Activated CD4-positive, alpha-beta T cell treated with anti-CD3 and anti-CD28 coated beads, Interleukin-2, Interleukin-6, amounts not matched to agents 100 ng/mL and 50 ng/mL, durations not matched to agents 16 hours and 8 hours (primary cell): ENCODE results near the gene ARHGAP11A.

Experiments used
- DNase-seq: peaks from one replicate; pipeline ENCODE4 v3.0.0-alpha.2; 2020

The ARHGAP11A gene

DNA sequence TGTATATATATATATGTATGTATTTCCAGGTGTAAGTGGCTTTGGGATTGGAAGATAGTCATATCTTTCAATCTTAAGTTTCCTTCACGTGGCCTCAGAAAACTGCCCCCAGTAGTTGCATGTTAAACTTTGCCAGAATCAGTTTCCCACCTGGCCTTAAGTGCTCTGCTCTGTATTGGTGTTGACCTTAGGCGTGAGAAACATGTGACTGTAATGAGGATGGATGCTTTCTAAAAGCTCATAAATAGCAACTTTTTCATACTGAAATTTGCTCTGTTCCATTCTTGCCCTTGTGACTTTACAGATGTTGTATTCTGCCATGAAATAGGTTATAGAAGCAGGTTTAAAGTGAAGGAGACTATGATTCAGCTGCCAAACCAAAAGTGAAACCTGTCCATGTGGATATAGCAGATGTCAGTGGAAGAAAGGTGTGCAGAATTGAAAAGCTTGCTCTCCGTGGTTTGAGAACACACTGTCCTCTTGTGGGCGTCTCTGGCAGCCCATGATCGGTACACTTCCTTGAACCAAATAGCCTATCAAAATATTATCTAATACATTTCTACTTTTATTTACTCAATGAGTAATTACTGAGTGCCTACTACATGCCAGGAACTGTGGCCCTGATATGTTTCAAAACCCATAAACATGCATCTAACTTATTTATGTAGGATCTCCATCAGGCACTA lies 42.0 kb downstream of the ARHGAP11A start:
- peak; percentile 20 for DNase-seq

DNA sequence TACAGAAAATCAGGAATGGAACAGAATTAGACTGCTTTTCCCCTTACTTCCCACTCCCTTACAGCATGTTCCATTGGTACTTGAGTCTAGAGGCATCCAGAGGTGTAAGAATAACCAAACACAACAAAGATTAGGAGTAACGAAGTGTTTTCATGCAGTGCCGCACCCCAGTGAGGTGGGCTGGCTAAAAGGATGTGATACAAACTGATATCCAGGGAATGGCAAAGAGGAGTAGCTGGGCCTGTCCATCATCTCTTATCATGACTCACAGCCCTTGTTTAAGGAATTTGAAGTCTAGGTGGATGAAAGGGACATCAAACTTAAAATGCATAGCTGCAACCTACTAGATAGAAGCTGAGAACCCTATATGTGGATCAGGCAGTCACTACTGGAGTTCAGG lies 42.6 kb downstream of the ARHGAP11A start:
- DNase-seq, result no peak

DNA sequence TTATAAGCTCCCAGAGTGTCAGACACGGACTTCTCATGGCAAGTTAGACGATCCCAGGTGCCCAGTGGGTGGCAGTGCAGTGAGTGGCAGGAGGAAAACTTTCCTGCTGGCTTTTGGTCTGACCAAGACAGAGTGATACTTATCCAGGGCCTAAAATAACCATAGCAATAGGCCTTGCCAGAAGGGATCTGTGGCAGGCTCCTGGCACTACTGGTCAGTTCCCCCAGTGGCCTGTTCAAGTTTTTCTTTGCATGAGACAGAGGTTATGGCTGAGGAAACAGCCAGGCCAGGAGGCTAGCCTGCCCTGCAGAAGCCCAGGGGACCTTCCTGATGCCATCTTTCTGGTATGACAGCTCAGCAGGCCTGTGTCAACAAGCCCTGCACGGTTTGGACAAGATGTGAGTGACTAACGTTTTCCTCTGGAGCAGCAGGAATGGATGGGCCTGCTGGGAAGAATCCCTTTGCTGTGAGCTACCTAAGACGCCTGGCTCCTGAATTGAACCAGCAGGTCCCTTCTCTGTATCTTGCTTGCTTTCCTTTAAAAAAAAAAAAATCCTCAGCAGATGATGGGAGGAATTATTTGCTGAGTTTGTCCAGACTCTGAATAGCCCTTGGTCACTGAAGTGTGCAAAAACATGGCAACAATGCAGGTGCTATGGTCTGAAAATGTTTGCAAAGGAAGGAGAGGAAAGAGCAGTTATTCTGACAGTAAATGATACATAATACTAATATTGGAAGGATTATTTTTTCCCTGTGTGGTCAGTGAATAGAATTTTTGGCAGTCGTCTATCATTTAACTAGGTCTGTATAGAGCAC lies 44.2 kb downstream of the ARHGAP11A start:
- DNase-seq, result no peak

DNA sequence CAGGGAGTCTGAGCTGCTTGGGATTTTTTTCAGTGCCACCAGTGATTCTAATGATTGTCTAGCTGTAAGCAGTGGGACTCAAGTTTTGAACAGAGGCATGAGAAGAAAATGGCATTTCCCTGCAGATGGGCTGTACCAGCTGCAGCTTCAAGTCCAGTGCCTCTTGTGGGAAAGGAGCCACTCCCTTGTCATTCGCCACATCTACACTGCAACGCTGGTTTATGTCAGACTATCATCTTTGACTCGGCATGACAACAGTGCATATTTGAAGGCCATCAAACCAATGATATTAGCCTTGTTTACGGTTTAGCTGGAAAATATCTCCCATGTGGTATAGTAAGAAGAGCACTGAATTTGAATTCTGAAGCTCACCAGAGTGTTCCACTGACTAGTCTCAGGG lies 48.4 kb downstream of the ARHGAP11A start:
- no peak for DNase-seq

DNA sequence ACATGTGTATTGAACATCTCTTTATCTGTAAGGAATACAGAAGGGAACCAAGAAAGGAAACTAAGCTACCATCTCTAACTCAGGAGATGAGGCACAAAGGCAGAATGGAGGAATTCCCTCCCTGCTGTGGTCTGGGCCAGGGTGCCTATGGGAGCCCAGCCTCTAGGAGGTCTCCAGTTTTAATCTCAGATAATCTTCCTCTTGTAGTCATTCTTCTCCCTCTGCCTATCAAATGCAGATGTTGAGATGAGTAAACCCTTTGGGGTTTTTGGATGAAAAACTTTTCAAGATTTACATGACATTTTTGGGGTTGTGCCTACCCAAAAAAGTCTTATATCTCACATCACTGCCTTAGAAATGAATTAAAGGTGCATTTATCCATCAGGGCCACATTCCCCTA lies 49.5 kb downstream of the ARHGAP11A start:
- DNase-seq, result no peak

DNA sequence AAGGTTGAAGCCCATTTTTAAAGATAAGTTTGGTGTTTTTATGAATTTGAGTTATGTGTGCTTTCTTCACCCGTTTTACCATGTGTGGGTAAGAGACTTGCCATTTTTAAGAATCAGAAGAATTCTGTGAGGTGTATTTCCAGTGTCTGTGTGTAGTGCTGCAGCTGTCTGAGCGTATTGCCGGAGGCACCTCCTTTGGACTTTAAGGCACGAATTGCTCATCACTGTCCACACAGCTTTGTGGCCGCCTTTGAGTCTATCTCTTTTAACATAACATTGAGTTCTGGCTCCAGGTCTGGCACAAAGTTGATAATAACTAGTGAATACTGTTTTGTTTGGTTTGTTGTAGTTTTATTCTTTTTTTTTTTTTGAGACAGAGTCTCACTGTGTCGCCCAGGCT lies 52.0 kb downstream of the ARHGAP11A start:
- no peak for DNase-seq

DNA sequence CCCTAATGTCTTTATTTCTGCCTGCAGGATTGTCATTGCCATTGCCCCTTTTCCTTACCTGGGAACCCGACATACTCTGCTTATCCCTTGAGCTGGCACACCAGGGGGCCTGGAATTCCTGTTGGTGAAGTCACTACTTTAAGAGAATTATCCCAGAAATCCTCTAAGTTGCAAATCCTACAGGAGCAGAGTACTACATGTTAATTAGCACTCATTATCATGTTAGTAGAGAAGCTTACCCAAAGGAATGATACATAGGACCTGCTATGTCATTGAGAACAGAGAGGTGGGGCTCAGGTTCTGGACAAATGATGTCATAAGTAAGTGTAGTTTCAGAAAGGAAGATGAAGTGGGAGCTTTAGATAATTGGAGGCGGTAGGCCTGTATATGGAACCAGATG lies 53.6 kb downstream of the ARHGAP11A start:
- DNase-seq, result no peak

DNA sequence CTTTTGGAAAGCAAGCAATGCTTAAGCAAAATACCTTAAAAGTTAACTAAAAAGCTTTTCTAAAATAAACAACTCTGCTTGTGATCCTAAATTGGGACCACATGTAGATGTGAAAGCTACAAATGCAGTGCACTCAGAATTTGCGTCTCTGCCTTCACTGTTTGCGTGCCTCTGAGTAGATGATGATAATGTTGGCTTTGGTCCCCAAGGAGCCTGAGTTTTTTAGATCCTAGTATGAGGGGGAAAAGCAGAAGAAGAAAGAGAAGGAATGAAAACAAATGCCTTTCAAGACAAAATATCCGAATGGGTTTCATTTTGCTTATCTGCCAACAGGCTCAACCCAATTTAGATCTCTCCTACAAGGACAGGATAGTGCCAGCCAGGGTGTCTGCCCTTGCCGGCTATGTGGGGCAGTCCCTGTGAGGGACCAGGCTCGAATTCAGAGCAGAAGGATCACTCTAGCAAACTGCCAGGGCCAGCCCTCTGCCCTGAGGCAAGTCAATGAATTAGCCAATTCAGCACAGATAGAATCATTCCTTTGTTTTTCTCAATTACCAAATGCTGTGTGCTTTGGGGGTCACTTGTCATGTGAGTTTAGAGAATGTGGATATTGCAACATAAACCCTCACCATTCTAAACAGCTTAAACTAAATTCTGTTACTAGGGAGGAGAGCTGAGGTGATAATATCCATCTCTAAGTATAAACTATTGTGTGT lies 54.8 kb downstream of the ARHGAP11A start:
- DNase-seq, result no peak

DNA sequence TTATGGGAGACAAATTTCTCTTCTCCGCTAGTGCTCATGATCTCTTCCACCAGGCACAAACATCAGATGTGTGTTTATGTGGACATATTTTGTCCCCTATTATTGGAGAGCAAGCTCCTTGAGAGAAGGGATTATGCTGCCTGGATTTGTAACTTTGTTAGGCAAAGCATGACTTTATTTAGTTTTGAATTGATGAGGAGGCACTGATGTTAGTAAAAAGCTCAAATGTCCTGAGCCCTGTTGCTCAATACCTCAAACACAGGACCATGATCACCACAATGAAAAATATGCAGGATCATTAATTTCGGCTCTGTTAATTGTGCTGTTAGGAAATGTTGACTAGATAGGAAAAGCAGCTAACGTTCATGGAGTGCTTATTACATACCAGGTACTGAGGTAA lies 55.3 kb downstream of the ARHGAP11A start:
- DNase-seq, result no peak

DNA sequence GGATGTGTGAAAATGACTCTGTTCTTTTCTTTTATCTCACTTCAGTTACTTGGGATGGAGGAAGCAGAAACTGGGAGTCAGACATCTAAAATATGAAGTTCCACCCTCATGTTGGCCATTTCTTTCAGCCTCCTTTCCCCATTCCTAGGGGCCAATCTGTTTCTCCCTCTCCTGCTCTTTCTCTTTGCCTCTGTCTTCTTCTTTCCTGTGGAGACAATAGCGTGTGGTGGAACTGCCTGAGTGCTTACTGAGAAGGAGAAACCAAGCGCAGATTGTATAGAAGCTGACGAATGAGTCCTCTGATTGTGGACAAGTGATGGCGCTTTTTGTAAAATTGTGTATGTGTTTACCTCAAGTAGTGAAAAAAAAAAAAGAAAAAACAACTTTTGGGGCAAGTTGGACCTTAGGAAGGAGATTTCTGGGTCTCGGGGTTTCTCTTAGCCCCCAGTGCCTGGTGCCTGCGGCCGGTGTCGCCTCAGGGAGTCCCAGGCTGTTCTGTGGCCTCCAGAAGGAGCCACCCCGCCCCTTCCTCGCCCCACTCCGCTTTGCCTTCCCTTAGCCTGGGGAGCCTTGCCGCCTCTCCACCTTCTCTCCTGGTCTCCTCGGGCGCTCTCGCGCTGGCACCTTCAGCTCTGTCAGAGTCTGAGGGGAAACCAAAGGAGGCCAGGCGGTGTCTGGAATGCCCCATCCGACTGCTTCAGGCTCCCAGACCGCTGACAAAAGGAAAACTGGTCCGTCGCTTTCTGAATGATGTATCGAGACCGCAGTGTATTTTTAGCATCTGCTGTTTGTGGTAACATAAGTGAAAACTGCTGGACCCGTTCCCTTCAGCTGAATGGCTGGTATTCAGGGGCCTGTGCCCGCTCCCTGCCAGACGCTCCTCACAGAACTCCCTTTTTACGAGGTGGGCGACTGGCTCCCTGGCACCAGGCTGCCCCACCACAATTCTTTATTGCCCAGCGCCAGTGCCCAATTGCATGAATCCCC lies 56.3 kb downstream of the ARHGAP11A start:
- DNase-seq, result no peak

DNA sequence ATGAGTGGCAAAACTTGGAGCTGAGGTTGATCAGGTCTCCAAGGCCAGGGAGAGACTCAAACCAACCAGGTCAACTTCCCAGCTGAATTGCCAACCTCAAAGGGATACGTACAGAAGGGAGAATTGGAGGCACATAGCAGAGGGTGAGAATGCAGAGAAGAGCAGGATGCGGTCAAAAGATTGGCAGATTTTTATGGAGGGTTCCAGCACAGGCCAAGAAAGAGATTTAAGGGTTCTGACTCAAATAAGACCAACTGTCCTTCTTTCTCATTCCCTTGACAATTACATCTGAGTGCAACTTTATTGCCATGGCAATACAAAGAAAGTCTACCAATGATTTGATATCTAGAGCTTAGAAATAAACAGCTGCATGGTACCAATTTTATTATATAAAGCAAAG lies 59.4 kb downstream of the ARHGAP11A start:
- no peak for DNase-seq

DNA sequence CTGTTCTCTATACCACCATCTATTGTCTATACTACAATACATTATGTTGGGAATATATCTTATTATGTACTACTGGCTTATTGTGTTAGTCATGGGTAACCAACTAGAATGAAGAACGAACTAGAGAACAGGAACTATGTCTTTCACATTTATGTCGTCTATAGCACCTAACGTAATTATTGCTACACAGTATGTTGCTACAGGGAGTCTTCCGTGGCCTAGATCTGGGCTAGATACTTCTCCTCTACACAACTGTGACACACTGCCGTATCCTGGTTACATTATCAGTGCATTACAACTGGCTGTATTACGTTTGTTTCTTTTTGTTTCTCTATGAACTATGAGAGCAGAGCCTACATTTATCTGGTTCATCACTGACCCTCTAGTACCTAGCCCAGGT lies 60.2 kb downstream of the ARHGAP11A start:
- no peak for DNase-seq

DNA sequence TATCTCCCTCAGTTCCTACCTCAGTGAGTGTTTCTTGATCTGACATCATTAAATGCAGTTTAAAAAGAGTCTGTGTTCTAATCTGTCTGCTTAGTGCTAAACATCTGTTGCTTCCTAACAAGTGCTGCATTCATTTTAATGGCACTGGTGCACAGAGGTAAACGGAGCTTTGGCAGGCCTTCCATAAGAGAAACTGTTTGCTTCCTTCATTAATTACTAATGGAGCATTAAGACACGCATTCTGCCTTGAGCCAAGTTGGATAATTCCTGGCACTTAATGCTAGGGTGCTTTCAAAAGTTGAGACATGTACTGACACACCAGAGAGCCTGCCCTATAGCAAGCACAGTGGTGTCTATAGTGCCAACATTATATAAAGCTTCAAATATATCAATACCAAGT lies 60.9 kb downstream of the ARHGAP11A start:
- no peak for DNase-seq

DNA sequence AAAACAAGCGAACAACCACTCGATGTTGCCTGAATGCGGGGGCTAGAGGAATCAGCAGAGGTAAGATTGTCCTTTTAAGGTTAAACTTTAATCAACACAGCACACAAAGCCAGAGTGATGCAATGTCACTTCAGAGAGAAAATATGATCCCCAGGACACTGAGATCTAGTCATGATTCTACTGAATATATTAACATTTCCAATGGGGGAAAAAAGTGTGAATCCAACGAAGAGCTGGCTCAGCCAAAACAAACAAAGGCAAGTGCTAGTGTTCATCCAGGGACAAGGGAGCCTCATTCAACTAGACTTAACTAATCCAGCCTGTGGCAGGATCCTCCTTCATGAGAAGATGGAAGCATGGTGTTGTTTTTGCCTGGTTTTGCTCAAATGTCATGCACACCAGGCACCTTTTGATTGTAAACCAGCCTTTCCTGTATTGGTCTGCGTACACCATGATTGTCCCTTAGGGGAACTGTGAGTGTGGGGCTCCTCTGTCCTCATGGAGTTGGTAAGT lies 62.0 kb downstream of the ARHGAP11A start:
- no peak for DNase-seq

DNA sequence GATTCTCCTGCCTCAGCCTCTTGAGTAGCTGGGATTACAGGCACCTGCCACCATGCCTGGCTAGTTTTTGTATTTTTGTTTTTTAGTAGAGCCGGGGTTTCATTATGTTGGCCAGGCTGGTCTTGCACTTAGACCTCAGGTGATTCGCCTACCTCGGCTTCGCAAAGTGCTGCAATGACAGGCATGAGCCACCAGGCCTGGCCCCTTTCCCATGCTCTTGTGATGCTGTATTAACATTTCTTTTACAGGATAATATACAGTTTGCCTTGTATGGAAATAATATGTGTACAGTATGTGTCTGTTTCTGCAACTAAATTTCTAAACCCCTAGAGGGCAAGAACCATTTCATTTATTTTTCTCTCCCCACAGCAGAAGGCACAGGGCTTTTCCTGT lies 64.0 kb downstream of the ARHGAP11A start:
- no peak for DNase-seq

DNA sequence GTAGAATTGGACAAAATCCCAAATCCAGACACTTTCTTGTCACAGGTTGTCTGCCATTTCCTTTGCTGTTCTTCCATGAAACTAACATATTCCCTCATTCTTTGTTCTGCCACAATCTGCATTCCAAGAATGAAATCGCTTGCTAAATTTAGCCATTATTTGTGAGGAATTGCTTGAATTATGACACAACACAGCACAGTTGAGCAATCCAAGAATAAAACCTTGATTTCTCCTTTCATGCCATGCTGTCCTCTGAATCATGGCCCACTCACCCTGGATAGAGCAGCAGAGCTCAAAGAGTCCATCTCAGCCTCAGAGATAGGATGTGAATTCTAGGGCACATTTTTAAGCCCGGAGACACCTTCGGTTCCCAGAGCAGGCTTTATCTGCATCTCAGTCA lies 67.3 kb downstream of the ARHGAP11A start:
- no peak for DNase-seq

DNA sequence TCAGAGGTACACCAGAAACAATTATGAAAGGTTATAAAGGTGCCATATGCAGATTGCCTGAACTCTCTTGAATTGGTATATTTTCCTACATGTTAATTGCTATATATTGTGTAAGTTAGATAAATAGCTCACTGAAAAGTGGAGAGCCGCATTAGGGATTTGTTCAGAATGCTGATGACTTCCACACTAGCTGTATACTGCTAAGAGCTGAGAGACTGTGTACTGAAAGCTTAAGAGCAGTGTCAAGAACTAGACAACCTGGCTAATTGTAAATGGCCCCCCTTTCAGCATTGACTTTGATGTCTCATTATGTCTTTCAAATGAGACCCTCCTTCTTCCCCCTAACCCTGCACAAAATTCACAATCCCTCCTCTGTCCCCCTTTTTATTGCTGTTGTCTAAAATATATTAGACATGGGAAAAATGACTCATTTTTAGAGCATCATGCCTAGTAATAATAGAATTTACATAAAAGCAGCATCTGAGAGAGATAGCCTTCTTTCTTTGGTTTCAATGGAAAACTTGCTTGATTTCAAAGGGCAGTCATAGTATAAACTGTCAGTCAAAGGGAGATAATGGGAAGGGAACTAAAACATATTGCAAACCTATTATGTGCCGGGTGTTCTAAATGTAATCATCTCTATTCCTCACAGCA lies 67.8 kb downstream of the ARHGAP11A start:
- DNase-seq, result no peak

DNA sequence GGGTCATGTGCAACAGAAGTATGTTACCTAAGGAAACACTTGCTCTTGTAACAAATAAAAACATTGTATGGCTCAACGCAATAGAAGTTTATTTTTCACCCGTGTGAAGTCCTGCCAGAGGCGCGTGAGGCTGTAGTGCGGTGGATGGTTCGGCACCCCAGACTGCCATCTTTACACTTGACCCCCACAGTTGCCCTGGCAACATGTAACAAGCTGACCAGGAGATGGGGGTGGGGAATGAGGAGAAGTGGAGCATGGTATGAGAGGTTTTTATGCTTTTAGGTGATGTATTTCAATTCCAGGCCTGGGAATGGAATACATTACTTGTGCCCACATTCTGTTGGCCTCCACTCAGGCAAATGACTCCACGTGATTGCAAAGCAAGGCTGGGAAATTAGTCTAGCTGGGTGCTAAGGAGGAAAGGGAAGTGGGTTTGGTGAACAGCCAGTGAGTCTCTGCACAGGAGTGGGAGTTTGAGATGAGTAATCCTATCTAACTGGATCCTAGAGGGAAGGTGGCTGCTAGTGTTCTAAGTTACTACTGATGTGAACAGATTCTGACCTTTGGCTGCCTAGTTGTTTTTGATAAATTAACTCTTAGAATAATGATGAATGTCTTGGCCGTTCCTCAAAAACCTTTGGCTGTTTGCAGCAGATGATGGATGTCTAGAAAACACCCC lies 68.7 kb downstream of the ARHGAP11A start:
- peak; percentile 34 for DNase-seq

DNA sequence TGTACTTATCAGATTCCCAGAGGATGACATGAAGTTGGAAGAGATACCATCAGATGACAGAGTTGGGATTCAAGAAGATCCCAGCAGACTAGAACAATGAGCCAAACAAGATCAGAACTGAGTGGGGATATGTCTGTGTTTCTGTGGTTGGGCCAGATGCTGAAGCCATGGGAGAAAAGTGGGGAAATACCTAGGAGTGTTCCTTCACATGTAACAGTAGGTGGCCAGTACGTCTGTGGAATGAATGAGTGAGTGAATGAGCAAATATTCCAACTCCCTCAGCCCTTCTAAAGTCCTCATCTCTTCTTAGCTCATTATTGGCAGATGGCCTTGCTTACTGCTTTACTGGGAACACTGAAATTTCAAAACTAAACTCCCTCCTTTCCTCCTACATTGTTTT lies 70.3 kb downstream of the ARHGAP11A start:
- no peak for DNase-seq

DNA sequence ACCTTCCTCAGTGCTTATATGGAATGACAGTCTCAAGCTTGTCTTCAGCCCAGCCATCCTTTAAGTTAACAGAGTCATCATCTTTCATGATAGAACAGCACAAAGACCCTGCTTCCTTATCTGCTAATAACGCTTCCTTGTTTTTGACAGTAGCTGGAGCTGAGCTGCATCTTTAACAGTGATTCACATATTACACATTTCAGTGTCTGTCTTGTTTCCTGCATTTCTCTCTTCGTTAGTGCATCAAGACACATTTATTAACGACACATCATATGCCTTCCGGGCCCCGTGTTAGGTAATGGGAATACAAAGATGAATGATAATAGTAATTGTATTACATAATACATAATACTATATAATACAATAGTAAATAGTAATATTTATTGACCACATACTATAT lies 72.3 kb downstream of the ARHGAP11A start:
- no peak for DNase-seq

DNA sequence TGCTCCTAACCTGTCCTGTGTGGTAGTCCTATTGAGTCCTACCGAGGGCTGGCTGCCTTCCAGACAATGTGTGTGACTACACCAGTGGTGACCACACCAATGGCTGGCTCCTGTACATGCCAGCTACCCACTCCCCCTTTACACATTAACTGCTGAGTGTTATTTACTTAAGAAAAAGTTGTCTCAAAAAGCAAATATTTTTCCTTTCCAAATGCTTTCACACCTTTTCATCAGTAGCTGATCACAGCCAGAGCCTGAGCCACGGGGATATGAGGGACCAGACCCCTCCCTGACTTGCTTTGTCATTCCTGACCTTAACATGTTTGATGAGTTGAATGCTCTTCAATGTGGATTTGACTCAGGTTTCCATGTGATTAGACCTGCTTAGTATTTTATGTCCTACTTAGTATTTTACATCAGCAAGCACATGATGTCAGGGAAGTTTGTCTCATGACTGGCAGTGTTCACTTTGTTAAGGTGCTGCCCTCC lies 72.9 kb downstream of the ARHGAP11A start:
- DNase-seq, result no peak
